Stimulated activated CD8-positive, alpha-beta memory T cell treated with anti-CD3 and anti-CD28 coated beads, Interleukin-12 subunit alpha, Interleukin-12 subunit beta, amount 100 ng/mL, for 24 hours (primary cell): ENCODE results near the gene CBLN1.

Experiments used
- DNase-seq: peaks from one replicate; pipeline ENCODE4 v3.0.0-alpha.2; 2020; ENCODE audit errors: extremely low read depth

The CBLN1 gene

DNA sequence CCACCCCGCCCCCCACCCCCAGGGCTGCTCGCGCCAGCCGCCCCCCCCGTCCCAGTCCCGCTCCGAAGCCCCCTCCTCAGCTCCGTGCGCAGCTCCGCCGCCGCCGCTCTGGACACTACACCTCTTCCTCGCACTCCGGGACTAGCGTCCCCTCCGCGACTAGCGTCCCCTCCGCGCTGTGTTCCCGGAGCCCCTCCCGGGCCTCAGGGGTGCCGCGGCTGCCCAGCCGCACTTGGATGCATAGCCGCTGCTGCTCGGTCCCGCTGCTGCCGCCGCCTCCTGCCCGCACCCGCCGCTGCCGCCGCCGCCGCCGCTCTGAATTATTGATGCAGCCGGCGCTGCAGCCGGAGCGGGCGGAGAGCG lies at the start of gene CBLN1:
Gene CBLN1 (minus strand): TSS at position 359 of the 363 bp plus-strand sequence. CDS start 373 bp downstream, outside the sequence.
- DNase-seq, result no peak

DNA sequence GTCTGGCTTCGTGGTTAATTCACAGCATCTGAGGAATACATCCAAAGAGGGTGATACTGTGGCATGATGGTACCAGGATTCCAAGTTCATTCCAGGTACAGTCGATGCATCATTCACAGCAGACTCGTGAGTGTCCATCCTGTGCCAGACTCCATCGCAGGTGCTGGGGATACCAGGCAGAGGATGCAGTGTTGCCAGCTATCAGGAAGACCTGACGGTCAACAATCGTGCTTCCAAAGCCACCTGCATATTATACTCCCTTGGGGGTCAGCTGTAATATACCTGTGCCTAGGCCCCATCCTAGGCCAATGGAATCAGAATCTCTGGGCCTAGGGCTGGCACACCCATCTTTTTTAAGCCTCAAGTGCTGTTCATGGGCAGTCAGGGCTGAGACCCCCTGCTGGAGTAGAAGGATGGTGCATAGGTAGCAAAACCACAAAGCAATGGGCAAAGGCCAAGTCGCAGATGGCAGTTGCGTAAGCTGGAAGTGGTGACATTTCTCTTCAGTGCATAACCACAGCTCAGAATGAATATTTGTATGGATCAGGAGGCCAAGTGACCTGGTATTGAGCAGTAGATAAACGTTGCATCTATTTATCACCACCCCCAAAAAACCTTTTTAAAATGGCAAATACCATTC lies 49.0 kb upstream of the CBLN1 start:
- no peak for DNase-seq

GRCh38 chr16:49328325-49328724 lies 46.7 kb upstream of the CBLN1 start:
- DNase-seq, result no peak

DNA sequence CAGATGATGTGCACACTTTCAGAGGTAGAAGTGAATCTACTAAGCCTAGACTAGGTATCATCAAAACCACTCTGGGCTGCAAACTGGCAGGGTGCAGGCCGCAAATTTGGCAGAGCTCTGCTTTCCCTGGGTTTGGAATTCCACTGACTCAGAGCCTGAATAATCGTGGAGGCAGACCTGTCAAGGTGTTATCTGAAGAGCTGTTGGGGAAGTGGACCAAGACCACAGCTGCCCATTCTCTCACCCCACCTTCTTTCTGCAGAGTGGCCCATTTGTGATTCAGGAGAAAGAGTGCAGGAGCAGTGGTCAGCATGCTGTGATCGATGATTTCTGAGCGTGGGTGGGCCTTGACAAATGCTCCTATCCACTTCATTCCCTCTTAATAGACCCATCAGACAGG lies 45.8 kb upstream of the CBLN1 start:
- no peak for DNase-seq

- no peak for DNase-seq
Measured at GRCh38 chr16:49324703-49325102, 43.1 kb upstream of the CBLN1 start.

DNA sequence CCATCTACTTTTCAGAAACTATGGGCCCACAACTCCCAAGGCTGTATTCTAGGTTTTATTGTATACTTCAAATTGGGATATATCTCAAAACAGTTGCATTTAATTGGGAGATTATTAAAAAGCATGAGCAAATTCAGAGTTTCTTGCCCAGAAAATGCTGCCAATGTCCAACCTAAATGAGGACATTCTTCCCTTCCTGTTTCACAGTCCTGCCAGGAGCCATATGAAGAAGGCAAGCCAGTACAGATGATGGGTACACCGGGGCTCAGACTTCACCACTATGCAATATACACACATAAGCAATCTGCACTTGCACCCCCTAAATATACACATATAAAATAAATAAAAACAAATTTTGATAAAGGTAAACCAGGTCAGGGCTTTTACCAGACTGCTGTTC lies 34.0 kb upstream of the CBLN1 start:
- DNase-seq, result no peak

DNA sequence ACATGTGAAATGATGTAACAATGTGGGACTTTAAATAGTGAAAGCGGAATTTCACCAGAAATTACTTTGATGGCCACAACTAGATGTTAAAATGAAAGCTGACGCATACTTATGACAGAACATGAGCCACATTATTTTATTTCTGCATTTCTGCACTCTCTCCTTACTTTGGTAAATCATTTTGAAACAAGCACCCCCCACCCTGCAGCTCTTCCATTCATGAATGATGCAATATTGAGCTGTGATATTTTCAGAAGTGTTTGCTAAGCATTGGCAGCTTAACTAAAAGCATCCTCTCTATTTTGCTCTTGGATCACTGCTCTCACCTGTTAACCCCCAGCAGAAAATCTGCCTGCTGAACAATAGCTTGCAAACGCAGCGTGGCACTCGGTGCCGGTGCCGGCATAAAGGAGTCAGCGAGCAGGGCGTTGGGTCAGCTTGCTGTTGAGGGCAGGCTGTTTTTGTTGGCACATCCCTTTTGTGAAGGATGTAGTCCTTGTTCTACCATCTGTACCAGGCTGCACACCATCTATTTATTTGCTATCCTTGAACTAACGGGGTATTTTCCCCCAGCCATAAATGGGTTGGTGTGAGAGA lies 30.8 kb upstream of the CBLN1 start:
- no peak for DNase-seq

GRCh38 chr16:49311823-49312222 lies 30.2 kb upstream of the CBLN1 start:
- DNase-seq, result no peak

DNA sequence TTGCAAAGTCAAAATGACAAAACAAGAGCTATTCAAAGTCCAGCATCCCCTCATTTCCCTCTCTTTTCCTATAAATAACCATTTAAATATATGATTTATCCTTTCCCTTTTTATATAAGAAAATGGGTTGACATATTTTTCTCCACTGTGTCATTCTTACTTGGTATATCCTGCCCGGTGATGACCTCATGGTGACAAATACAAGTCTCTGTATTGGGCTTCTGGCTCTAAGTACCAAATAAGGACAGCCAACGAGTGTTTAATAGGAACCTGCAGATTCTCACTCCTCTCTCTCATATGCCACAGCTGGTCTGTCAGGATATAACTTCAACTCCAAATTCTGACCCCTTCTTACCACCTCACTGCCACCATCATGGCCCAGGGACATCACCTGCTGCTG lies 25.5 kb upstream of the CBLN1 start:
- DNase-seq, result no peak

GRCh38 chr16:49305406-49305805 lies 23.8 kb upstream of the CBLN1 start:
- no peak for DNase-seq

DNA sequence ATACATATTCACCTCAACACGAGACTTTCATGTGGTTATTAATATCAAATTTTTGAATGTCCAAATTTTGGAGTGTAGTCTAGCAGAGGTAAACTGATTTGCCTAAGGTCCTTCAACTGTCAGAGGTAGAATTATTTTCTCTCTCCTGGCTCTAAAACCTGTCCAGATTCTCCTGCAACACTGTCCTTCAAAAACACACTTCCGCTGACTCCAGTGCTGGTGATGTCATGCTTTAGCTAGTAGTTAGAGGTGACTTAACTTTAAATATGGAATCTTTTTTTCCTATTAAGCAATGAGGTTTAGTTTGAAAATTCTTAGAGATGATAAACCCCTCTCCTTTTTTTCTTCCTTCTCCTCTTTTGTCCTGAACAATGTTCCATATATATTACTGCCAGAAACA lies 10.8 kb upstream of the CBLN1 start:
- DNase-seq, result no peak

DNA sequence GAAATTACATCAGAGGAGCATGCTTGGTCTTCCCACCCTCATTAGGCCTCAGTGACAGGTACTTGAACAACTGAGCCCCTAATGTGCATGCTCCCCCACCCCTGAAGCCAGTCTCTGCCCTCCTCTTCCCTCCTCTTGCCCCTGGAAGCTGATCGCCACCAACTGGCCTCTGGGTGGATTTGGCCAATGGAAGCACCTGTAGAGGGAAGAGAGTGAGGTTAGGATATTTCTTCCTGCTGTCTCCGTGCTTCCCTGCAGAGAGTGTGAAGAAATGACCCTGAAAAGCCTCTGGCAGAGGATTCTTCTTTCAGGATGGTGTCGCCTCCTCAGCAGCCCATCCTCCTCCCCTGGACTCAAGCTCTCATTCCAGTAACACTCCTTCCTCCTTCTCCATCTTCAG lies 5.9 kb upstream of the CBLN1 start:
- no peak for DNase-seq

DNA sequence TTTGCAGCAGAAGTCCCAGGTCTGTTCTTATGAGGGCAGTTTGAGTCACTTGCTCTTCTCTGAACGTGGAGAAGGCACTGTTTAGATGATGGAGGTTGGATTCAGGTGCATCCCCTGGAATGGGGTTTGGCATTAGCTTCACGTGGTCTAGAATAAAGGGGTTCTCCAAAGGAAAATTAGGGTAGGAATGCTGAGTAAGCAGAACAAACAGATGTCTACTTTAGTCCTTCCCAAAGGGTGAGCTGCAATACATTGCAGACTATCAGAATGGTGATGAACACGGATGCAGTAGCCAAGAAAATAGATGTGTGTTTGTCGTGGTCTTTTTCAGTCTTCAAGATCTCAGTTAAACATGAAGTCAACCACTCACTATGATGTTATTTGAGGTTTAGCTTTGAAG lies 3.3 kb upstream of the CBLN1 start:
- no peak for DNase-seq

- no peak for DNase-seq
Measured at GRCh38 chr16:49283376-49284049, 1.9 kb upstream of the CBLN1 start.

- no peak for DNase-seq
Measured at GRCh38 chr16:49282690-49283375, 1.2 kb upstream of the CBLN1 start.

GRCh38 chr16:49281843-49282642 lies 405 bp upstream of the CBLN1 start:
- DNase-seq, result no peak

DNA sequence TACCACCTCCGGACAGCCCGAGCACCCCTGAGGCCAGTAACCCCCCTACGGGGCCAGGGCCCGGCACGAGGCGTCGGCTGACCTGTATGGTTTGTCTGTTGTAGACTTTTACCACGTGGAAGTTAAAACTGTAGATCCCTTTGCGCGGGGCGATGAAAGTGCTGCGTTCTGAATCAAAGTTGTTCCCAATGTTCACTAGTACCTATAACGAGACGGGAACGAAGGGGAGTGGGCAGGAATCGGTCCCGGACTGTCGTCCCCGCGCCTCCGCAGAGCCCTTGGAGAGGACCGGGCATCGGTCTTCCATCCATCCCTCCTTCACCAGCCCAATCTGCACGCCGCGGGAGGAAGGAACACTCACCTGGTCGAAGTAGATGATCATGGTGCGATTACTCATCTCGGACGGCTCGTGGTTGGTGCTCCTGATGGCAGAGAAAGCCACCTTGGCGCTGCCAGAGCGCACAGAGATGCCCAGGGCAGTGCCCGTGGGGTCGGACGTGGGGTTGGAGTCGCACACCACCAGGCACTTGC lies 732 bp downstream of the CBLN1 start:
- DNase-seq, result no peak

GRCh38 chr16:49280105-49280741 lies 1.4 kb downstream of the CBLN1 start:
- DNase-seq, result no peak

- no peak for DNase-seq
Measured at GRCh38 chr16:49278944-49279725, 2.5 kb downstream of the CBLN1 start.

GRCh38 chr16:49278567-49278827 lies 3.1 kb downstream of the CBLN1 start:
- DNase-seq, result no peak
